Endothelial cell of umbilical vein (primary cell): ENCODE measurements around the gene HIP1. TPM values are rescaled to one million over a fixed set of nuclear protein-coding genes. Genes with fewer than 3 reads are reported as not detected.

Experiments
- BruUV-seq: library from RNA; stranded (reverse); fragments of 400-500 nt; replicated peaks from 2 replicates; lab custom pipeline; 2021; lab: Mats Ljungman, UMichigan
- CTCF ChIA-PET: fragments of 300-600, 350-600 bp; sonication (Branson Sonifier 250); formaldehyde crosslinking; loops from one replicate; lab custom pipeline; 2021; ENCODE audit warnings: antibody characterized with exemption, inconsistent platforms; lab: Charles Lee
- POLR2A ChIA-PET: fragments of 300-600, 350-600 bp; sonication (Branson Sonifier 250); formaldehyde crosslinking; loops from one replicate; lab custom pipeline; 2021; ENCODE audit warnings: antibody characterized with exemption, inconsistent platforms; lab: Charles Lee
- DNase-seq: peaks from one replicate; pipeline ENCODE4 v3.0.0-alpha.2; 2011; ENCODE audit warnings: low read depth, low spot score
- FAIRE-seq: peaks from 2 replicates; lab custom pipeline; 2011; peaks lifted over from hg19 to GRCh38; lab: Jason Lieb, UNC
- H2AFZ ChIP-seq: 2 replicates; pipeline ENCODE4 v1.6.0; 2012; ENCODE audit warnings: low read depth, low read length, control low read depth, inconsistent platforms
- H3K27ac ChIP-seq: 2 replicates; pipeline ENCODE4 v1.5.1; 2011; ENCODE audit warnings: low read depth, mild to moderate bottlenecking, control low read depth, low read length, moderate library complexity; ENCODE audit not compliant: insufficient read depth
- H3K27me3 ChIP-seq, 2 experiments: 2 replicates each; pipeline versions ENCODE4 v1.6.0 to v1.6.1; 2011; ENCODE audit warnings: low read length in 2 of 2, mixed read lengths in 1 of 2; ENCODE audit not compliant: control insufficient read depth in 2 of 2, insufficient read depth in 2 of 2
- H3K36me3 ChIP-seq, 2 experiments: 2 replicates in 1 of 2; 3 replicates in 1 of 2; pipeline ENCODE4 v1.5.1; 2011; ENCODE audit warnings: low read length in 2 of 2, mild to moderate bottlenecking in 1 of 2, moderate library complexity in 1 of 2; ENCODE audit not compliant: control insufficient read depth in 2 of 2, insufficient read depth in 2 of 2; ENCODE audit errors: extremely low read depth in 1 of 2
- H3K4me1 ChIP-seq: 3 replicates; pipeline ENCODE4 v1.5.1; 2011; ENCODE audit warnings: mild to moderate bottlenecking, low read length; ENCODE audit not compliant: control insufficient read depth, insufficient read depth; ENCODE audit errors: extremely low read depth
- H3K4me2 ChIP-seq: 2 replicates; pipeline ENCODE4 v1.6.1; 2011; ENCODE audit warnings: low read length, control low read depth, mixed read lengths; ENCODE audit not compliant: insufficient read depth
- H3K4me3 ChIP-seq, 3 experiments: fragments of 200-600 bp in 1 of 3; sonication (generic), shearing (Covaris generic) in 1 of 3; replicated peaks in 1 of 3; 2 replicates each; pipeline ENCODE4 v1.5.1; 2011 to 2016; ENCODE audit warnings: control low read depth in 3 of 3, low read length in 3 of 3, mild to moderate bottlenecking in 2 of 3, inconsistent platforms in 1 of 3, low read depth in 1 of 3, moderate library complexity in 1 of 3; ENCODE audit not compliant: insufficient read depth in 1 of 3
- H3K79me2 ChIP-seq: 2 replicates; pipeline ENCODE4 v1.6.0; 2012; ENCODE audit warnings: low read length, inconsistent platforms; ENCODE audit not compliant: control insufficient read depth, insufficient read depth
- H3K9ac ChIP-seq: replicated peaks from 2 replicates; pipeline ENCODE3; 2011; ENCODE audit warnings: low read length, control low read depth; ENCODE audit not compliant: insufficient read depth; ENCODE audit errors: extremely low read depth
- H3K9me1 ChIP-seq: replicated peaks from 3 replicates; pipeline ENCODE4 v1.6.0; 2011; ENCODE audit warnings: mild to moderate bottlenecking, low read length; ENCODE audit not compliant: control insufficient read depth, insufficient read depth; ENCODE audit errors: extremely low read depth
- H3K9me3 ChIP-seq: replicated peaks from 2 replicates; pipeline ENCODE4 v1.5.1; 2012; ENCODE audit warnings: low read length, inconsistent platforms; ENCODE audit not compliant: control insufficient read depth, insufficient read depth
- H4K20me1 ChIP-seq: replicated peaks from 2 replicates; pipeline ENCODE3; 2011; ENCODE audit warnings: mild to moderate bottlenecking, low read length; ENCODE audit not compliant: control insufficient read depth, insufficient read depth; ENCODE audit errors: extremely low read depth
- CTCF ChIP-seq, 2 donors: IDR thresholded peaks; 1 replicate in 1 of 2; 2 replicates in 1 of 2; pipeline ENCODE4 v1.5.1; 2011; ENCODE audit warnings: low read length in 2 of 2, mild to moderate bottlenecking in 2 of 2, moderate library complexity in 2 of 2, control low read depth in 1 of 2, inconsistent platforms in 1 of 2, low read depth in 1 of 2; ENCODE audit not compliant: insufficient read depth in 1 of 2; ENCODE audit errors: extremely low read depth in 1 of 2
- EZH2 ChIP-seq: IDR thresholded peaks from 2 replicates; pipeline ENCODE4 v1.6.1; 2012; ENCODE audit warnings: borderline replicate concordance, low read depth, mild to moderate bottlenecking, moderate library complexity, low read length, inconsistent platforms; ENCODE audit not compliant: severe bottlenecking
- FOS ChIP-seq: IDR thresholded peaks from 2 replicates; pipeline ENCODE4 v1.6.1; 2011; ENCODE audit warnings: mild to moderate bottlenecking, low read length, moderate library complexity, borderline replicate concordance; ENCODE audit not compliant: insufficient read depth
- GATA2 ChIP-seq: IDR thresholded peaks from 2 replicates; pipeline ENCODE4 v1.7.0; 2011; ENCODE audit warnings: low read depth, mild to moderate bottlenecking, moderate library complexity, mixed read lengths, low read length; ENCODE audit not compliant: insufficient read length, insufficient read depth
- JUN ChIP-seq: IDR thresholded peaks from 2 replicates; pipeline ENCODE4 v1.6.1; 2011; ENCODE audit warnings: borderline replicate concordance, low read depth; ENCODE audit not compliant: insufficient read length, insufficient read depth
- MAX ChIP-seq: IDR thresholded peaks from 2 replicates; pipeline ENCODE4 v1.6.1; 2011; ENCODE audit not compliant: insufficient read depth, insufficient read length
- POLR2AphosphoS5 ChIP-seq: IDR thresholded peaks from 2 replicates; pipeline ENCODE4 v1.6.1; 2012; ENCODE audit warnings: low read depth, mild to moderate bottlenecking, control low read depth, low read length, moderate library complexity; ENCODE audit not compliant: insufficient read depth
- dilution Hi-C: fragments of 300-500 bp; cut with MboI; formaldehyde crosslinking; loops from one replicate; pipeline ENCODE4 v1.15.0; 2019; ENCODE audit warnings: low sequenced_read_pairs; ENCODE audit not compliant: extremely low pct_ligation_motif_present
- intact Hi-C: fragments of 100-400 bp; cut with micrococcal nuclease; formaldehyde crosslinking; loops from one replicate; pipeline ENCODE4 v1.10.0; 2022
- polyA plus RNA-seq, 4 experiments: library from polyadenylated mRNA; depleted of rRNA in 3 of 4; stranded (reverse) in 3 of 4; unstranded in 1 of 4; fragments of >200 nt; gene quantifications; 2 replicates each; pipeline versions ENCODE4 v1.2.1 to v1.2.3, GENCODE V29; 2011 to 2012; ENCODE audit warnings: missing spikeins in 1 of 4
- total RNA-seq: library from RNA; stranded (reverse); gene quantifications from 2 replicates; pipeline ENCODE4 v1.2.3, GENCODE V29; 2021

Gene HIP1
- total and polyA plus RNA-seq, 2 donors (not counting 3 experiments of a cell fraction or from before 2014, with no cell fraction given), result 23.7 to 47.6 TPM

DNA sequence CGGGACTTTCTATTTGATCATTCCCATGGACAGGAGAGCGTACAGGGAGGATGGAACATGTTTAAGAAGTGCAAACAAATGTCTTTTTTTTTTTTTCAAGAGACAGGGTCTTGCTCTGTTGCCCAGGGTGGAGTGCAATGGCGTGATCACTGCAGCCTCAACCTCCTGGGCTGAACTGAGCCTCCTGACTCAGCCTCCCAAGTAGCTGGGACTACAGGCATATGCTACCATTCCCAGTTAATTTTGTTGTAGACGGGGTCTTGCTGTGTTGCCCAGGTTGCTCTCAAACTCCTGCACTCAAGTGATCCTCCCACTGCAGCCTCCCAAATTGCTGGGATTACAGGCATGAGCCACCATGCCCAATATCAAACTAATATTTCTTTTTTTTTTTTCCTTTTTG lies 206.1 kb downstream of the HIP1 start:
- TF ChIP-seq MAX (no peak), CTCF (IDR thresholded peaks at IDR 0.05; ENCODE audit: extremely low read depth in 1 of 2, insufficient read depth in 1 of 2, low read depth in 1 of 2, low read length in 2 of 2) (no peak), JUN (no peak), EZH2 (no peak), FOS (no peak), GATA2 (no peak), POLR2AphosphoS5 (no peak)
- Histone ChIP-seq H3K9me1 (no peaks in the 10 kb centered on the region), H3K36me3 (peaks cover 0 to 12% of the 10 kb centered on the region in 2 experiments), H3K9ac (no peak overlapping the region), H3K79me2 (peaks cover 2% of the 10 kb centered on the region), H3K27me3 (no peaks in the 10 kb centered on the region), H2AFZ (no peak overlapping the region), H4K20me1 (no peaks in the 10 kb centered on the region), H3K27ac (no peak overlapping the region), H3K4me1 (no peaks in the 10 kb centered on the region), H3K9me3 (no peaks in the 10 kb centered on the region), H3K4me2 (no peak overlapping the region), H3K4me3 (no peak overlapping the region)
- intact Hi-C loops, result no loop called here
- CTCF ChIA-PET, result no interaction called here
- FAIRE-seq (no peak), DNase-seq (no peak)
- POLR2A ChIA-PET, result no interaction called here
- BruUV-seq, result no TSS peak
- dilution Hi-C loops, result no loop called here
